HEK293 (cell line): ENCODE results near the gene NPIPA5.

Experiments used
- GLIS1 ChIP-seq: fragments of 450-650 bp; formaldehyde crosslinking; IDR thresholded peaks from 2 replicates; pipeline ENCODE4 v1.5.1; 2016; ENCODE audit warnings: missing biosample characterization, missing genetic modification characterization
- PRDM2 ChIP-seq: fragments of 450-650 bp; formaldehyde crosslinking; IDR thresholded peaks from 2 replicates; pipeline ENCODE4 v1.5.1; 2016; ENCODE audit warnings: missing biosample characterization, missing genetic modification characterization, borderline replicate concordance
- SP7 ChIP-seq: fragments of 450-650 bp; formaldehyde crosslinking; IDR thresholded peaks from 2 replicates; pipeline ENCODE4 v1.5.1; 2016; ENCODE audit warnings: missing biosample characterization, missing genetic modification characterization
- ZBTB11 ChIP-seq: fragments of 450-650 bp; formaldehyde crosslinking; conservative IDR thresholded peaks from 2 replicates; pipeline ENCODE4 v1.5.1; 2016; ENCODE audit warnings: low read depth, missing biosample characterization, missing genetic modification characterization
- ZNF112 ChIP-seq: fragments of 450-650 bp; formaldehyde crosslinking; IDR thresholded peaks from 2 replicates; pipeline ENCODE4 v1.5.0; 2017; ENCODE audit warnings: missing biosample characterization, missing genetic modification characterization
- ZNF19 ChIP-seq: fragments of 450-650 bp; formaldehyde crosslinking; IDR thresholded peaks from 2 replicates; pipeline ENCODE4; 2016; ENCODE audit warnings: missing biosample characterization, missing genetic modification characterization, low read depth
- ZNF223 ChIP-seq: fragments of 450-650 bp; formaldehyde crosslinking; IDR thresholded peaks from 2 replicates; pipeline ENCODE4 v1.5.1; 2016; ENCODE audit warnings: missing biosample characterization, missing genetic modification characterization
- ZNF23 ChIP-seq: fragments of 450-650 bp; formaldehyde crosslinking; IDR thresholded peaks from 2 replicates; pipeline ENCODE4 v1.5.1; 2016; ENCODE audit warnings: missing biosample characterization, missing genetic modification characterization, borderline replicate concordance
- ZNF24 ChIP-seq: fragments of 450-650 bp; formaldehyde crosslinking; IDR thresholded peaks from 2 replicates; pipeline ENCODE4 v1.5.1; 2016; ENCODE audit warnings: missing biosample characterization, missing genetic modification characterization
- ZNF335 ChIP-seq: fragments of 450-650 bp; formaldehyde crosslinking; conservative IDR thresholded peaks from 2 replicates; pipeline ENCODE4 v1.5.1; 2016; ENCODE audit warnings: missing biosample characterization, missing genetic modification characterization
- ZNF341 ChIP-seq: fragments of 450-650 bp; formaldehyde crosslinking; IDR thresholded peaks from 2 replicates; pipeline ENCODE4; 2016; ENCODE audit warnings: low read depth, missing biosample characterization, missing genetic modification characterization
- ZNF423 ChIP-seq: fragments of 450-650 bp; formaldehyde crosslinking; IDR thresholded peaks from 2 replicates; pipeline ENCODE4 v1.5.1; 2016; ENCODE audit warnings: missing biosample characterization, missing genetic modification characterization
- ZNF830 ChIP-seq: fragments of 450-650 bp; IDR thresholded peaks from 2 replicates; pipeline ENCODE4 v1.5.0; 2018; ENCODE audit warnings: missing biosample characterization, missing genetic modification characterization, low read depth, mild to moderate bottlenecking, moderate library complexity
- TF ChIP-seq, protein P1 (sequence below): fragments of 450-650 bp; formaldehyde crosslinking; IDR thresholded peaks from 2 replicates; pipeline ENCODE4 v1.5.1; 2016; ENCODE audit warnings: missing biosample characterization, missing genetic modification characterization
- TF ChIP-seq, protein P2 (sequence below): fragments of 450-650 bp; formaldehyde crosslinking; optimal IDR thresholded peaks from 2 replicates; pipeline ENCODE3; 2016; ENCODE audit warnings: missing biosample characterization, mild to moderate bottlenecking, missing genetic modification characterization

NPIPA5 gene

GRCh38 chr16:15427648-15428239 is 49.6 kb upstream of the NPIPA5 start (continued):
- TF ChIP-seq, protein P1, sequence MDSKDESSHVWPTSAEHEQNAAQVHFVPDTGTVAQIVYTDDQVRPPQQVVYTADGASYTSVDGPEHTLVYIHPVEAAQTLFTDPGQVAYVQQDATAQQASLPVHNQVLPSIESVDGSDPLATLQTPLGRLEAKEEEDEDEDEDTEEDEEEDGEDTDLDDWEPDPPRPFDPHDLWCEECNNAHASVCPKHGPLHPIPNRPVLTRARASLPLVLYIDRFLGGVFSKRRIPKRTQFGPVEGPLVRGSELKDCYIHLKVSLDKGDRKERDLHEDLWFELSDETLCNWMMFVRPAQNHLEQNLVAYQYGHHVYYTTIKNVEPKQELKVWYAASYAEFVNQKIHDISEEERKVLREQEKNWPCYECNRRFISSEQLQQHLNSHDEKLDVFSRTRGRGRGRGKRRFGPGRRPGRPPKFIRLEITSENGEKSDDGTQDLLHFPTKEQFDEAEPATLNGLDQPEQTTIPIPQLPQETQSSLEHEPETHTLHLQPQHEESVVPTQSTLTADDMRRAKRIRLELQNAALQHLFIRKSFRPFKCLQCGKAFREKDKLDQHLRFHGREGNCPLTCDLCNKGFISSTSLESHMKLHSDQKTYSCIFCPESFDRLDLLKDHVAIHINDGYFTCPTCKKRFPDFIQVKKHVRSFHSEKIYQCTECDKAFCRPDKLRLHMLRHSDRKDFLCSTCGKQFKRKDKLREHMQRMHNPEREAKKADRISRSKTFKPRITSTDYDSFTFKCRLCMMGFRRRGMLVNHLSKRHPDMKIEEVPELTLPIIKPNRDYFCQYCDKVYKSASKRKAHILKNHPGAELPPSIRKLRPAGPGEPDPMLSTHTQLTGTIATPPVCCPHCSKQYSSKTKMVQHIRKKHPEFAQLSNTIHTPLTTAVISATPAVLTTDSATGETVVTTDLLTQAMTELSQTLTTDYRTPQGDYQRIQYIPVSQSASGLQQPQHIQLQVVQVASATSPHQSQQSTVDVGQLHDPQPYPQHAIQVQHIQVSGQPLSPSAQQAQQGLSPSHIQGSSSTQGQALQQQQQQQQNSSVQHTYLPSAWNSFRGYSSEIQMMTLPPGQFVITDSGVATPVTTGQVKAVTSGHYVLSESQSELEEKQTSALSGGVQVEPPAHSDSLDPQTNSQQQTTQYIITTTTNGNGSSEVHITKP (tag by site-specific recombination), result peak; percentile 67
- TF ChIP-seq ZNF341 (tag by site-specific recombination), result no peak
- no peak for TF ChIP-seq GLIS1 (tag by site-specific recombination)
- TF ChIP-seq ZNF830 (tag by site-specific recombination), result no peak
- TF ChIP-seq ZBTB11, result no peak
- no peak for TF ChIP-seq PRDM2
- no peak for TF ChIP-seq ZNF423 (tag by site-specific recombination)
- peak; percentile 28; the same call in 1 of the 2 replicates for TF ChIP-seq ZNF335 (tag by site-specific recombination)
- no peak for TF ChIP-seq ZNF112 (tag by site-specific recombination)
- 0 out of 2 replicates have a peak, but pooled peaks have one; percentile 38 for TF ChIP-seq ZNF24
- no peak for TF ChIP-seq ZNF23
- TF ChIP-seq, protein P2, sequence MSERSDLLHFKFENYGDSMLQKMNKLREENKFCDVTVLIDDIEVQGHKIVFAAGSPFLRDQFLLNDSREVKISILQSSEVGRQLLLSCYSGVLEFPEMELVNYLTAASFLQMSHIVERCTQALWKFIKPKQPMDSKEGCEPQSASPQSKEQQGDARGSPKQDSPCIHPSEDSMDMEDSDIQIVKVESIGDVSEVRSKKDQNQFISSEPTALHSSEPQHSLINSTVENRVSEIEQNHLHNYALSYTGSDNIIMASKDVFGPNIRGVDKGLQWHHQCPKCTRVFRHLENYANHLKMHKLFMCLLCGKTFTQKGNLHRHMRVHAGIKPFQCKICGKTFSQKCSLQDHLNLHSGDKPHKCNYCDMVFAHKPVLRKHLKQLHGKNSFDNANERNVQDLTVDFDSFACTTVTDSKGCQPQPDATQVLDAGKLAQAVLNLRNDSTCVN, result no peak
- TF ChIP-seq SP7 (tag by site-specific recombination), result peak; percentile 30; the same call in 1 of the 2 replicates
- TF ChIP-seq ZNF19, result no peak
- no peak for TF ChIP-seq ZNF223 (tag by site-specific recombination)
